MCF 10A (cell line): ENCODE measurements around the gene ZNF493. TPM values are rescaled to one million over a fixed set of nuclear protein-coding genes. Genes with fewer than 3 reads are reported as not detected.

Experiments
- BruUV-seq: library from RNA; stranded (reverse); fragments of 400-500 nt; replicated peaks from 2 replicates; lab custom pipeline; 2021; lab: Mats Ljungman, UMichigan
- CTCF ChIA-PET: fragments of 300-600 bp; sonication (Branson Sonifier 250); formaldehyde crosslinking; extraction: SDS; loops from one replicate; lab custom pipeline; 2021; ENCODE audit warnings: antibody characterized with exemption, inconsistent platforms; lab: Yijun Ruan, JAX
- POLR2A ChIA-PET: fragments of 300-600, 350-650 bp; sonication (Branson Sonifier 250); formaldehyde crosslinking; extraction: SDS; loops from one replicate; lab custom pipeline; 2020; ENCODE audit warnings: antibody characterized with exemption, inconsistent platforms; lab: Yijun Ruan, JAX
- DNase-seq: peaks from one replicate; pipeline ENCODE4 v3.0.0-alpha.2; 2018; ENCODE audit not compliant: unreplicated experiment
- H3K27ac Mint-ChIP-seq: one replicate; pipeline ENCODE4 v1.8.0; 2022; ENCODE audit warnings: mild to moderate bottlenecking, low read depth, mixed read lengths; ENCODE audit not compliant: unreplicated experiment
- H3K27me3 Mint-ChIP-seq: one replicate; pipeline ENCODE4 v1.8.0; 2022; ENCODE audit warnings: mixed read lengths; ENCODE audit not compliant: insufficient read depth, unreplicated experiment
- H3K36me3 Mint-ChIP-seq: one replicate; pipeline ENCODE4 v1.8.0; 2022; ENCODE audit warnings: mild to moderate bottlenecking, moderate library complexity, mixed read lengths; ENCODE audit not compliant: insufficient read depth, unreplicated experiment
- H3K4me1 Mint-ChIP-seq: one replicate; pipeline ENCODE4 v1.8.0; 2022; ENCODE audit warnings: mixed read lengths; ENCODE audit not compliant: insufficient read depth, unreplicated experiment
- H3K4me3 Mint-ChIP-seq: one replicate; pipeline ENCODE4 v1.8.0; 2022; ENCODE audit warnings: mild to moderate bottlenecking, moderate library complexity, mixed read lengths; ENCODE audit not compliant: unreplicated experiment
- H3K9me3 Mint-ChIP-seq: one replicate; pipeline ENCODE4 v1.8.0; 2022; ENCODE audit warnings: mixed read lengths; ENCODE audit not compliant: unreplicated experiment
- CTCF ChIP-seq: fragments of 200-600 bp; IDR thresholded peaks from one replicate; pipeline ENCODE4 v1.8.0; 2022; ENCODE audit warnings: antibody characterized with exemption, mild to moderate bottlenecking; ENCODE audit not compliant: unreplicated experiment
- intact Hi-C: fragments of 100-400 bp; cut with micrococcal nuclease; formaldehyde crosslinking; loops from 2 replicates; pipeline ENCODE4 v1.14.1; 2022
- total RNA-seq: library from RNA; stranded (reverse); gene quantifications from 2 replicates; pipeline ENCODE4 v1.2.3, GENCODE V29; 2022

The ZNF493 gene
- total RNA-seq, 1 experiment from 2014 or later: 8.7 TPM

GRCh38 chr19:21468791-21469190 is 71.9 kb downstream of the ZNF493 start:
- ChIA-PET CTCF (interaction anchor here (0.6 kb wide), 1 partner anchor 14 kb away, joined by 3 read pairs; no protein-coding TSS in a partner anchor), POLR2A (no interaction called here)
- no peak overlapping the region for H3K4me3 Mint-ChIP-seq
- no peaks in the 10 kb centered on the region for H3K27me3 Mint-ChIP-seq
- intact Hi-C loops: no loop called here
- no TSS peak for BruUV-seq
- H3K36me3 Mint-ChIP-seq: no peaks in the 10 kb centered on the region
- peaks cover 11% of the 10 kb centered on the region for H3K9me3 Mint-ChIP-seq
- H3K27ac Mint-ChIP-seq: no peak overlapping the region
- TF ChIP-seq CTCF: no peak
- no peak for DNase-seq
- H3K4me1 Mint-ChIP-seq: no peaks in the 10 kb centered on the region

- Mint-ChIP-seq H3K4me3 (no peak overlapping the region), H3K36me3 (no peaks in the 10 kb centered on the region), H3K4me1 (no peaks in the 10 kb centered on the region), H3K9me3 (peaks cover 11% of the 10 kb centered on the region), H3K27ac (no peak overlapping the region), H3K27me3 (no peaks in the 10 kb centered on the region)
- ChIA-PET CTCF (interaction anchor here (0.7 to 0.9 kb wide), 3 partner anchors 27 to 446 kb away, joined by 3 read pairs; no protein-coding TSS in a partner anchor), POLR2A (no interaction called here)
- no peak for DNase-seq
- intact Hi-C loops: no loop called here
- no TSS peak for BruUV-seq
- no peak for TF ChIP-seq CTCF
Observed at GRCh38 chr19:21472507-21472906, 75.6 kb downstream of the ZNF493 start.

DNA sequence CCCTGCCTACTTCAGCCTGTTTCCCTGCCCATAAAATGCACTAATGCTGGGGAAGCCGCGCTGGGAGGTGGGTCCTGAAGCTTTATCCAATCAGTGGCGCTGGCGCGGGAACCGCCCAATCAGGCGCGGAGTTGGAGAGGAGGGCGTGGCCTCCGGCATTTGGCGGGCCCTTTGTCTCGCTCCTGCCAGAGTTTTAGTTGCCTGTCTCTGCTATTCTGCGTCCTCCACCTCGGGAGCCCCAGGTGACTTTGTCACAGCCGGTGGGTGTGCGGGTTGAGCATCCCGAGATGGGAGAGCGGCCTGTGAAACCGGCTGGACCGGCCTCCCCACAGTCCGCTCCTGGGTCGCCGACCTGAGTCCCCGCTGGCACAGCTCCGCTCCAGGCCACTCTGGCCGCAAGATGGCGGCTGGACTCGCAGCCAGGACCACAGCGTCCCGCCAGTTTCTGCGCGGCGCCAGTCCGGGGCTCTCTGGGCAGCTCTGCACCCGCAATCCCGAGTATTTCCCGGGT is 77.8 kb downstream of the ZNF493 start:
- ChIA-PET POLR2A (no interaction called here), CTCF (no interaction called here)
- H3K4me3 Mint-ChIP-seq: no peak overlapping the region
- no peak for DNase-seq
- H3K9me3 Mint-ChIP-seq: peaks cover 18% of the 10 kb centered on the region
- no peaks in the 10 kb centered on the region for H3K36me3 Mint-ChIP-seq
- TF ChIP-seq CTCF: no peak
- no TSS peak for BruUV-seq
- intact Hi-C loops: no loop called here
- H3K27me3 Mint-ChIP-seq: no peaks in the 10 kb centered on the region
- H3K27ac Mint-ChIP-seq: no peak overlapping the region
- H3K4me1 Mint-ChIP-seq: no peaks in the 10 kb centered on the region

Other genes with a start within 250 kb of the ZNF493 start
- 5.3 and 7.8 TPM in 2 replicates for gene ZNF708, start 67.7 kb upstream of the ZNF493 start, total RNA-seq
- gene ZNF738, start 38.1 kb upstream of the ZNF493 start, total RNA-seq: 3.4 and 4.3 TPM in 2 replicates
- 3.7 and 4.0 TPM in 2 replicates for gene ZNF429, start 108.5 kb downstream of the ZNF493 start, total RNA-seq